H1 (cell line): ENCODE results near the gene TSPAN4.

Source experiments
- CHD2 ChIP-seq: IDR thresholded peaks from 2 replicates; pipeline ENCODE4 v1.6.1; 2012; ENCODE audit warnings: low read length, improper control_type of control experiment
- CTCF ChIP-seq, 3 experiments: IDR thresholded peaks; 1 replicate in 2 of 3; 2 replicates in 1 of 3; pipeline versions ENCODE4 v1.5.1 to v1.6.1; 2011; ENCODE audit warnings: low read length in 3 of 3, mild to moderate bottlenecking in 3 of 3, inconsistent platforms in 2 of 3, low read depth in 1 of 3, moderate library complexity in 1 of 3; ENCODE audit not compliant: insufficient read depth in 1 of 3; ENCODE audit errors: control extremely low read depth in 1 of 3
- EZH2 ChIP-seq: fragments of 200-600 bp; sonication (generic); IDR thresholded peaks from 2 replicates; pipeline ENCODE4 v1.7.1; 2012; ENCODE audit warnings: low read depth, mild to moderate bottlenecking, moderate library complexity, low read length, inconsistent platforms; ENCODE audit not compliant: severe bottlenecking
- JUN ChIP-seq: IDR thresholded peaks from 2 replicates; pipeline ENCODE4 v1.6.1; 2011; ENCODE audit warnings: low read depth, mild to moderate bottlenecking, improper control_type of control experiment, low read length
- MAX ChIP-seq: IDR thresholded peaks from 2 replicates; pipeline ENCODE4 v1.6.1; 2012; ENCODE audit warnings: inconsistent platforms
- POLR2A ChIP-seq, 2 experiments: IDR thresholded peaks; 1 replicate in 1 of 2; 2 replicates in 1 of 2; pipeline ENCODE4 v1.6.1; 2011; ENCODE audit warnings: low read depth in 2 of 2, low read length in 2 of 2, mild to moderate bottlenecking in 2 of 2; ENCODE audit errors: control extremely low read depth in 1 of 2
- RAD21 ChIP-seq, 2 experiments: IDR thresholded peaks in 1 of 2; conservative IDR thresholded peaks in 1 of 2; 2 replicates each; pipeline ENCODE4 v1.6.1; 2011; ENCODE audit warnings: low read depth in 2 of 2, low read length in 2 of 2, improper control_type of control experiment in 1 of 2, inconsistent platforms in 1 of 2, mild to moderate bottlenecking in 1 of 2, moderate library complexity in 1 of 2
- SRF ChIP-seq: IDR thresholded peaks from 2 replicates; pipeline ENCODE4 v1.6.1; 2011; ENCODE audit warnings: mild to moderate bottlenecking, low read depth, low read length, moderate library complexity
- TBP ChIP-seq: IDR thresholded peaks from 2 replicates; pipeline ENCODE4 v1.6.1; 2011; ENCODE audit warnings: low read depth, low read length, improper control_type of control experiment
- YY1 ChIP-seq: IDR thresholded peaks from 2 replicates; pipeline ENCODE4 v1.6.1; 2011; ENCODE audit warnings: low read depth, mild to moderate bottlenecking, low read length

GRCh38 chr11:809287-810039 is 33.2 kb upstream of the TSPAN4 start, which contains the start of gene RPLP2:
- peak in 1 of 2 experiments; percentile 90; a peak in 2 of 3 replicates for TF ChIP-seq POLR2A (IDR thresholded peaks at IDR 0.05; ENCODE audit: control extremely low read depth in 1 of 2, low read depth in 2 of 2, low read length in 2 of 2)
- TF ChIP-seq TBP, result peak; percentile 97
- peak; percentile 83 for TF ChIP-seq YY1
- peak; percentile 84 for TF ChIP-seq MAX
- TF ChIP-seq SRF, result peak; percentile 83
- TF ChIP-seq RAD21 (IDR thresholded peaks at IDR 0.05 in 1 of 2, conservative IDR thresholded peaks at IDR 0.05 in 1 of 2; ENCODE audit: low read depth in 2 of 2, low read length in 2 of 2), result no peak
- peak; percentile 76 for TF ChIP-seq CHD2
- TF ChIP-seq JUN, result 0 out of 2 replicates have a peak, but pooled peaks have one; percentile 20
- TF ChIP-seq CTCF (IDR thresholded peaks at IDR 0.05; ENCODE audit: control extremely low read depth in 1 of 3, insufficient read depth in 1 of 3, low read depth in 1 of 3, low read length in 3 of 3), result no peak
- TF ChIP-seq EZH2, result no peak
